GM19324 (cell line): ENCODE results near the gene CLEC9A.

ENCODE experiments used
- ATAC-seq: cut with Tn5 transposase; IDR thresholded peaks from one replicate; pipeline ENCODE4 v1.9.1; 2021; ENCODE audit warnings: mild to moderate bottlenecking, moderate library complexity; ENCODE audit not compliant: unreplicated experiment, low FRiP score

Gene CLEC9A

DNA sequence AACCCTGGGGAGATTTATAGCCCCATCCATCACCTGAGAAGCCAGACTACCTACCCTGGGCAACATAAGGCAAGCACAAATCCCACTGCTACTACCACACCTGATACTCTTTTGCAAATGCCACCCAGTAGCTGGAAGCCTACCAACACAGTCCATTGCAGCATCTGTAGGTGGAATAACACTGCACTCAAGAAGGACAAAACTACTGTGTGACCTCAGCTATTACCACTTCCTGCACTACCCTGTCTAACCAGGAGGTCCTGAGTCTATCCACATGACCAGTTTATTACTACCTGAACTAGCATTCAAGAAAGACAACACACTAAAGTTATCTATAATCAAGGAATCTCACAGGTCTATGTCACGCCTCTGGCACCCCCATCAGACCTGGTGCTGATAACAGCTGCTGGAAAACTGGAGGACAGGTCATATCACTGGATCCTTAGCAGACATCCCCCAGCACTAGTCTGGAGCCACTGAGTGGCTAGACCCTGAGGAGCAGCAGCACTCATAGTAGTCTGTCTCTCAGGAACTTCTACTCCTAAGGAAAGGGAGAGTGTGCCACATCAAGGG is 71.3 kb downstream of the CLEC9A start:
- ATAC-seq, result no peak

DNA sequence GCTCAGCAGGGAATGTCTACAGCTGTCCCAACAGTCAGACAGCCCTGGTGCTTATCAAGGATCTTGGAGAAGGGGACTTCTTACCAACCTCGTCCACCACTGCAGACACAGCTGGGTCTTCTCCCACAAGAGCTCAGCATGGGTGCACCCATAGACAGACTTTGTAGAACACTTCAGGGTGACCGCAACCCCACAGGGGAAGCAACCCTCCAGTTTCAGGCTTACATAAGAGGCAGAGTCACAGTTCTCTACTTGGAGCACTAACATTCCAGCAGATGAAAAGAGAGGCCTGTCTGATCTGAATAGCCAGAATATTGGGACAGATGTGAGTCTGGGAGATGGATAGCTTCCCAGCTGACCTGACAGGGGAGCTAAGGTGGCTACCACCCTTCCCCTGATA is 71.8 kb downstream of the CLEC9A start:
- ATAC-seq, result peak; percentile 51

GRCh38 chr12:10110256-10110844 is 79.9 kb downstream of the CLEC9A start:
- ATAC-seq, result no peak

DNA sequence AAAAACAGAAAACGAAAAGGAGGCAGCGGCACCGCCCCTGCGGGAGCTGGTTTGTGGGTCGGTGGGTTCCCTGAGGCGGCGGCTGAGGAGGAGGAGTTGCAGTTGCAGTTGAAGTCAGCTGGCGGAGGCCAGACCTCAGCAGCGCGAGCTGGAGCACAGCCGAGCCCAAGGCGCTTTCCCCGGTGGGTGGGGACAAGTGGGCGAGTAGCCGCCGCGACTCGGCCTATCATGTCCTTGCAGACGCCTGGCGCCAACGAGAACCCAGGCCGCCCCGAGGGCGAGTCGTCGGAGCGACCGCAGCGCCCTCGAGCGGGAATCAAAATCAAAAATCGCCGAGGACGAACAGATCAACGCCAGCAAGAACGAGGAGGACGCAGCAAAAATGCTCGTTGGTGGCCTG is 81.0 kb downstream of the CLEC9A start:
- ATAC-seq, result no peak

DNA sequence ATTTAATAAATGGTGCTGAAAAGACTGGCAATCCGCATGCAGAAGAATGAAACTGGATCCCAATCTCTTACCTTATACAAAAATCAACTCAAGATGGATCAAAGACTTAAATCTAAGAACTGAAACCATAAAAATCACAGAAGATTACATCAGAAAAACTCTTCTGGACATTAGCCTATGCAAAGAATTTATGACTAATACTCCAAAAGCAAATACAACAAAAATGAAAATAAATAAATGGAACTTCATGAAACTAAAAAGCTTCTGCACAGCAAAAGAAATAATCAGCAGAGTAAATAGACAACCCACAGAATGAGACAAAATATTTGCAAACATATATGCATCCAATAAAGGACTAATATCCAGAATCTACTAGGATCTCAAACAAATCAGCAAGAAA is 82.6 kb downstream of the CLEC9A start:
- no peak for ATAC-seq

DNA sequence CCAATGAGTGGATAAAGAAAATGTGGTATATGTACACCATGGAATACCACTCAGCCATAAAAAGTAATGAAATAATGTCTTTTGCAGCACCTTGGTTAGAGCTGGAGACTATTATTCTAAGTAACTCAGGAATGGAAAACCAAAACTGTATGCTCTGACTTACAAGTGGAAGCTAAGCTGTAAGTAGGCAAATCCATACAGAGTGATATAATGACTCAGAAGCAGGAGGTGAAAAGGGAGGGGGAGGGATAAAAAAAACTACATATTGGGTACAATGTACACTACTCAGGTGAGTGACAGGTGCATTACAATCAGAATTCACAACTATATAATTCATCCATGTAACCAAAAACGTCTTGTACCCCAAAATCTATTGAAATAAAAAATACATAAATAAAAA is 83.4 kb downstream of the CLEC9A start:
- no peak for ATAC-seq

GRCh38 chr12:10115311-10115710 is 84.8 kb downstream of the CLEC9A start:
- ATAC-seq, result no peak
